ENCODE measurements around the gene TROAP.
"Not testable (repeated sequence)": the region's sequence is repeated elsewhere in the genome, so short reads cannot be mapped to it uniquely, and the experiment has no call there.

The TROAP gene

DNA sequence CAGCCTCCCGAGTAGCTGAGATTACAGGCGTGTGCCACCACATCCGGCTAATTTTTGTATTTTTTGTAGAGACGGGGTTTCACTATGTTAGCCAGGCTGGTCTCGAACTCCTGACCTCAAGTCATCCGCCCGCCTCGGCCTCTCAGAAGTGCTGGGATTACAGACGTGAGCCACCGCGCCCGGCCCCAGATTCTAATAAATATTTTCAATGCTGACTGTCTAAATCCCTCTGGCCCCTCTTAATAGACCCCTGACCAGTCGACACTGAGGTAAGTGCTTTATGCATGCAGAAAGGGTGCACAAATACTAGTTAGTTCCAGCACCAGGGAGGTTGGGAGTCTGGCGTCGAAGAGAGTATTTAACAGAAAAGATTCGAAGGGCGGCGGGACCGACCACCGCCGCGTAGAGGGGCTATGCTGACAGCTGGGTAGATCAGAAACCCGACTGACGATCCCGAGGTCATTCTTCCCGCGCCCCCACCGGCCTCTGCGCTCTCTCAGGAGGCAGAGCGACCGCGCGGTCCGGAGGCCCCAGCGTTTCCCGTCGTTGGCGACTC, 43.1 kb downstream of the TROAP start:
- in situ Hi-C loops (cut with HindIII; ENCODE audit: low sequenced_read_pairs): loop anchor here (5.0 kb wide), 1 partner anchor 146 kb away; no protein-coding TSS in a partner anchor

- in situ Hi-C loops (cut with HindIII; ENCODE audit: low sequenced_read_pairs): loop anchor here (5.0 kb wide), 1 partner anchor 145 kb away; no protein-coding TSS in a partner anchor
These were observed 43.8 kb downstream of the TROAP start for GRCh38 chr12:49366652-49367380.

DNA sequence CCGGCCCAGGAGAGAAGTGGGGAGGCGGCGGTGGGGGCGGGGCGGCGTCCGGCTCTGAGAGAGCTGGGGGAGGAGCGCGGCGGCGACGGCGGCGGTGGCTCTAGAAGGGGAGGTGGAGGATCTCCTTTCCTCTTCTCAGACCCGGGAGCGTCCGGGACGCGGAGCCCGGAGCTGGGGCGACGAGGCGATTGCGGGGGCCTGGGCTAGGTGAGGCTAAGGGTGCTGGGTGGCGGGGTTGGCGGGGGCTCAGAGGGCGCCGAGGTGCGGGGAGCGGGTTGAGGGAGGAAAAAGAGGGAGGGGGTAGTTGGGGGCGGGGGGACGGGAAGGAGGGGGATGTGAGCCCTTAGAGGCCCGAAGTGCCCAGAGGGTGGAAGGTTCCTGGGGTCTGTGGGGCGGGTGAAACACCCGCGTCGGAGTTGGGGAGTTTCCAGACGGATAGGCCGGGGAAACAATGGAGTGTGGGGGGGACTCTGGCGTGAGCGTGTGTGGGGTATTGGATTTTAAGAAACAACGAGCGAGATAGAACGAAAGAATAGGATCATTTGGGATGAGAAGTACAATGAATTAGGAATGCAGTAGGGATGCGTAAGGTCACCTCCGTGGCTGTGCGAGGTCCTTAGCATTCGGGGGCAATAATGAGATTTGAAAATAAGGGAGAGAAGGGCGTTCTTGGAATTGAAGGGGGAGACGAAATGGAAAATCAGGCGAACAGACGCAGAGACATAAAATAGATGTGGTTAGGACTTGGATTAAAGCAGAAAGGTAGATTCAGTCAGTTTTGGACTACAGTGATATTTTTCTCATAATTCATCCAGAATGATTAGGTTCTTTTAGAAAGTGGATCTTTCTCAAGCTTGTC, 44.6 kb downstream of the TROAP start, which contains the start of gene SPATS2:
Gene SPATS2, plus strand, starts transcription at position 82 of the 859 bp plus-strand sequence. CDS start 93,551 bp downstream, outside the sequence.
- in situ Hi-C loops (cut with HindIII; ENCODE audit: low sequenced_read_pairs): loop anchor here (5.0 kb wide), 1 partner anchor 145 kb away; no protein-coding TSS in a partner anchor

GRCh38 chr12:49368240-49368600, 45.2 kb downstream of the TROAP start:
- in situ Hi-C loops (cut with HindIII; ENCODE audit: low sequenced_read_pairs): loop anchor here (5.0 kb wide), 1 partner anchor 144 kb away; no protein-coding TSS in a partner anchor

- in situ Hi-C loops (cut with HindIII; ENCODE audit: low sequenced_read_pairs): loop anchor here (5.0 kb wide), 1 partner anchor 143 kb away; no protein-coding TSS in a partner anchor
These were observed 46.5 kb downstream of the TROAP start for GRCh38 chr12:49369411-49370145.

DNA sequence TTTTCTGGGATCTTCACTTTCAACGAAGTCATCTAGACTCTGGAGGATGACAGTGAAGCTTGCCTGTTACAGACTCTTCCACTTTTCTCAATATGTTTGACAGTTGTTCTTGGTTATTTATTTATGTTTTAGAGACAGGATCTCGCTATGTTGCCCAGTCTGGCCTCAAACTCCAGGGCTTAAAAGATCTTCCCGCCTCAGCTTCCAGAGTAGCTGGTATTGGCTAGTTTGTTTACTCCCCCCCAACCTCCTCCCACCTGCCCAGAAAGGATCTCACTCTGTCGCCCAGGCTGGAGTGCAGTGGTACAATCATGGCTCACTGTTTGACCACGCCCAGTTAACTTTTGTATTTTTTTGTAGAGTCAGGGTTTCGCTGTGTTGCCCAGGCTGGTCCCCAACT, 47.5 kb downstream of the TROAP start:
- in situ Hi-C loops (cut with HindIII; ENCODE audit: low sequenced_read_pairs): no loop called here

GRCh38 chr12:49375406-49375805, 52.4 kb downstream of the TROAP start:
- in situ Hi-C loops (cut with HindIII; ENCODE audit: low sequenced_read_pairs): no loop called here

- in situ Hi-C loops (cut with HindIII; ENCODE audit: low sequenced_read_pairs): no loop called here
These were observed 54.3 kb downstream of the TROAP start for GRCh38 chr12:49377386-49377785.

DNA sequence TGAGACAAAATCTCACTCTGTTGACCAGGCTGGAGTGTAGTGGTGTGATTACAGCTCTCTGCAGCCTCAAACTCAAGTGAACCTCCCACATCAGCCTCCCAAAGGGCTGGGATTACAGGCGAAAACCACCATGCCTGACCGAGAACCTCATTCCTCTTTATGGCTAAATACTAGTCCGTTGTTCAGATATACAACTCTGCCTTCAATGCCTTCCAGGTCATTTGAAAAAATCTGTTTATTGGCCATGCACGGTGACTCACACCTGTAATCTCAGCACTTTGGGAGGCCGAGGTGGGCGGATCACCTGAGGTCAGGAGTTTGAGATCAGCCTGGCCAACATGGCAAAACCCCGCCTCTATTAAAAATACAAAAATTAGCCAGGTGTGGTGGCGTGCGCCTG, 57.1 kb downstream of the TROAP start:
- in situ Hi-C loops (cut with HindIII; ENCODE audit: low sequenced_read_pairs): not testable (repeated sequence)
